ENCODE measurements around the gene GREB1.

GRCh38 chr2:11560806-11561205 is 27.0 kb downstream of the GREB1 start:
- no peak for TF ChIP-seq CTCF (IDR thresholded peaks at IDR 0.05)
- TF ChIP-seq POLR2A (IDR thresholded peaks at IDR 0.05) = no peak
- no peak for TF ChIP-seq POLR2AphosphoS5 (IDR thresholded peaks at IDR 0.05)
